Gastroesophageal sphincter (tissue), 3 donors: ENCODE data around the gene SIGLEC1.

Source experiments
- EP300 ChIP-seq: sonication (generic); formaldehyde crosslinking; IDR thresholded peaks from one replicate; pipeline ENCODE4 v1.6.1; 2017; ENCODE audit warnings: antibody characterized with exemption, mild to moderate bottlenecking
- POLR2A ChIP-seq, 2 donors: fragments of 450-650 bp; IDR thresholded peaks; one replicate each; pipeline ENCODE4 v1.6.1; 2017; ENCODE audit warnings: antibody characterized with exemption in 2 of 2, mild to moderate bottlenecking in 2 of 2, moderate library complexity in 1 of 2
- POLR2AphosphoS5 ChIP-seq: sonication (generic); formaldehyde crosslinking; IDR thresholded peaks from one replicate; pipeline ENCODE4 v1.6.1; 2017; ENCODE audit warnings: antibody characterized with exemption
- TF ChIP-seq, protein P1 (sequence below), 4 experiments: fragments of 200-600 bp in 2 of 4; fragments of 450-650 bp in 2 of 4; sonication (generic) in 1 of 4; IDR thresholded peaks; one replicate each; pipeline ENCODE4 v1.5.1; 2017 to 2019; ENCODE audit warnings: antibody characterized with exemption in 4 of 4, mild to moderate bottlenecking in 2 of 4, moderate library complexity in 2 of 4

DNA sequence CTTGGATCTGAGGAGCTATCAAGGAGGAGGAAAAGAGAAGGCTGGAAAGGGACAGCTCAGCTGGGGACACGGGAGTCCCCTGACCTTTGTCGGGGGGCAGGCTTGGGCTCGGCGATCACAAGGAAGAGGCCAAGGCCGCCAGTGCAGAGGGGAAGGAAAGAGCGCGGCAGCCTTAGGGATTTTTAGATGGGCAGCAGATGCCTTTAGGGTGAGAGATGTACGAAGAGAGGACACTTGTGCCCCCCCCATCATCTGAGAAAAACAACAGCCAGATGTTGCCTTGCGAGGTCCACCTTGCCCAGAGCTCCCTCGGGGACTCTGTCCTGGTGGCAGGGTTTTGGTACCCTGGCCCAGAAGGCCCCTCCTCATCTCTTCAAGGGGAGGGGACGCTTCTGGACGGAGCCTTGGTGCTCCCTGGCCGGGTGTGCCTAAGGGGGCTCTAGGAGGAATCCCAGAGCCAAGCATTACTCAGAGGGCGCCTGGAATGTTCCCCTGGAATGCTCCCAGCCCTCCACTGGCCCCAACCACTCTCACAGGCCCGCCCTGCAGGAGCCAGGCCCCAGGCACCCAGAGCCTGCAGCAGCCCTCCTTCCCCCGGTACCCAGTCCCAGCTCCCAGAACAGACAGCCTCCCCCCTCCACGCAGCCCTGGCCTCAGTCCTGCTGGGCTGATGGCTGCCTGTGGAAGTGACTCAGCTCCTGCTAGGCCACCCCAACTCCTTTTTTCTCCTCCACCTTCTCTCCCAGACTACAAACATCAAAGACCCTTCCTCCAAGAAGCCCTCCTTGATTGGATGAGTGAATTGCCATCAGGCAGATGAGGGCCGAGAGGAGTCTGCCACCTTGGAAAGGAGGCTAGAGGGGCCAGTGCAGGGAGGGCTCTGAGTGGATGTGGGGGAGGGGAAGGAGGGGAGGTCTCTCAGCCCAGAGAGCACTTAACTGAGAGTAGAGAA lies 32.4 kb downstream of the SIGLEC1 start:
- TF ChIP-seq, protein P1, sequence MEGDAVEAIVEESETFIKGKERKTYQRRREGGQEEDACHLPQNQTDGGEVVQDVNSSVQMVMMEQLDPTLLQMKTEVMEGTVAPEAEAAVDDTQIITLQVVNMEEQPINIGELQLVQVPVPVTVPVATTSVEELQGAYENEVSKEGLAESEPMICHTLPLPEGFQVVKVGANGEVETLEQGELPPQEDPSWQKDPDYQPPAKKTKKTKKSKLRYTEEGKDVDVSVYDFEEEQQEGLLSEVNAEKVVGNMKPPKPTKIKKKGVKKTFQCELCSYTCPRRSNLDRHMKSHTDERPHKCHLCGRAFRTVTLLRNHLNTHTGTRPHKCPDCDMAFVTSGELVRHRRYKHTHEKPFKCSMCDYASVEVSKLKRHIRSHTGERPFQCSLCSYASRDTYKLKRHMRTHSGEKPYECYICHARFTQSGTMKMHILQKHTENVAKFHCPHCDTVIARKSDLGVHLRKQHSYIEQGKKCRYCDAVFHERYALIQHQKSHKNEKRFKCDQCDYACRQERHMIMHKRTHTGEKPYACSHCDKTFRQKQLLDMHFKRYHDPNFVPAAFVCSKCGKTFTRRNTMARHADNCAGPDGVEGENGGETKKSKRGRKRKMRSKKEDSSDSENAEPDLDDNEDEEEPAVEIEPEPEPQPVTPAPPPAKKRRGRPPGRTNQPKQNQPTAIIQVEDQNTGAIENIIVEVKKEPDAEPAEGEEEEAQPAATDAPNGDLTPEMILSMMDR (IDR thresholded peaks at IDR 0.05) = no peak
- TF ChIP-seq EP300 (no peak), POLR2A (IDR thresholded peaks at IDR 0.05) (peak in 1 of 2 donors; percentile 17), POLR2AphosphoS5 (peak; percentile 62)
